Pancreas (tissue), 10 donors: Measurements from ENCODE around the gene SCN1A. TPM values are rescaled to one million over a fixed set of nuclear protein-coding genes. Genes with fewer than 3 reads are reported as not detected.

Source experiments
- ATAC-seq, 4 donors: fragments of 200-7000 bp; cut with Tn5 transposase; one replicate each; pipeline versions ENCODE4 v1.8.0 to v1.9.1; 2020; ENCODE audit warnings: mild to moderate bottlenecking in 4 of 4, moderate library complexity in 4 of 4
- DNase-seq, 6 donors: peaks; one replicate each; pipeline ENCODE4 v3.0.0-alpha.2; 2020
- FAIRE-seq: peaks from 2 replicates; lab custom pipeline; 2012; peaks lifted over from hg19 to GRCh38; lab: Jason Lieb, UNC
- H3K27ac ChIP-seq, 4 donors: fragments of 200-600 bp; sonication (generic); 1 replicate in 3 of 4; 2 replicates in 1 of 4; pipeline versions ENCODE4 v1.5.0 to v1.8.0; 2020
- H3K27me3 ChIP-seq, 4 donors: fragments of 200-600 bp; one replicate each; pipeline ENCODE4 v1.8.0; 2021
- H3K36me3 ChIP-seq, 3 donors: fragments of 200-600 bp; sonication (generic) in 1 of 3; one replicate each; pipeline versions ENCODE4 v1.5.0 to v1.8.0; 2020 to 2021
- H3K4me1 ChIP-seq, 3 donors: fragments of 200-600 bp; one replicate each; pipeline ENCODE4 v1.8.0; 2021
- H3K4me3 ChIP-seq, 4 donors: fragments of 200-600 bp; sonication (generic) in 2 of 4; one replicate each; pipeline versions ENCODE4 v1.5.0 to v1.8.0; 2020 to 2021
- H3K9me3 ChIP-seq, 4 donors: fragments of 200-600 bp; one replicate each; pipeline ENCODE4 v1.8.0; 2021
- CTCF ChIP-seq, 4 donors: fragments of 200-600 bp; sonication (generic) in 3 of 4; IDR thresholded peaks; one replicate each; pipeline versions ENCODE4 v1.5.0 to v1.8.0; 2021; ENCODE audit warnings: antibody characterized with exemption in 4 of 4
- WGBS, 2 donors: extraction: QIAGEN DNeasy Blood & Tissue Kit; methylation state at CpG; one replicate each; pipeline ENCODE4 v1.1.7; 2013; 5-methylcytosine and 5-hydroxymethylcytosine counted together
- intact Hi-C, 3 donors: fragments of 100-400 bp; cut with DNase I; formaldehyde crosslinking; loops; one replicate each; pipeline versions ENCODE4 v1.11.1 to v1.14.2; 2022
- polyA plus RNA-seq, 2 donors: library from polyadenylated mRNA; stranded (reverse); fragments of 200-250 nt; gene quantifications; one replicate each; pipeline ENCODE4 v1.2.3, GENCODE V29; 2013
- total RNA-seq, 6 donors: library from RNA; stranded (reverse); fragmentation: NEBNext Ultra II Directional in 4 of 6; extraction: Animal tissue kit (Norgen Biotek cat#: 25700) in 4 of 6; gene quantifications; one replicate each; pipeline versions ENCODE4 v1.2.1 to v1.2.4, GENCODE V29; 2021 to 2023
- donor health status: healthy with polysubstance abuse.
- donor health status: DM: no; HTN: no; CAD: no; lungs with moderate emphysema.
- donor health status: DM: no; HTN: no; CAD: no.
- donor health status: control.
- donor health status: control.
- donor health status: Bipolar disorder and iron deficiency.
- donor health status: DM: yes; HTN: yes; CAD: no.
- donor health status: DM: no; HTN: no; CAD: no.
- donor health status: DM: no; HTN: no; CAD: no.
- donor health status: DM: yes; HTN: yes; CAD: no.

Gene SCN1A
- under 1 TPM in 4 of 6 donors, not detected in 2; 0.03 to 0.43 (median 0.04) TPM for total RNA-seq
- under 1 TPM; 0.04 to 0.07 TPM for polyA plus RNA-seq

- DNase-seq (peak in 1 of 6 donors; percentile 15), ATAC-seq (peak; percentile 48 to 83 (median 70)), FAIRE-seq (no peak)
- WGBS, 2 donors = 22 to 24% methylated on average over 7 of the region's 7 CpGs
- Histone ChIP-seq H3K27me3 (no peaks in the 10 kb centered on the region), H3K36me3 (no peaks in the 10 kb centered on the region), H3K4me1 (no peaks in the 10 kb centered on the region), H3K27ac (no peak within 1 kb of the TSS), H3K9me3 (no peaks in the 10 kb centered on the region), H3K4me3 (no peak within 1 kb of the TSS)
- TF ChIP-seq CTCF (IDR thresholded peaks at IDR 0.05) = peak; percentile 37 to 66 (median 40)
- intact Hi-C loops = loop anchor here in 2 of 3 donors (10.0 kb wide), 2 partner anchors 63 to 173 kb away; partner anchors contain the start of gene TTC21B (in 2 of the 2)
These were observed at the start of gene SCN1A for GRCh38 chr2:166127217-166128155. Gene SCN1A (minus strand): TSS chr2:166128020. CDS start chr2:166073621, 54,399 bp downstream.

- no peak for TF ChIP-seq CTCF (IDR thresholded peaks at IDR 0.05)
- intact Hi-C loops = no loop called here
- 86 to 98% methylated on average over 2 of the region's 2 CpGs for WGBS, 2 donors
- Histone ChIP-seq H3K4me3 (no peak overlapping the region), H3K9me3 (no peaks in the 10 kb centered on the region), H3K27me3 (no peaks in the 10 kb centered on the region), H3K4me1 (no peaks in the 10 kb centered on the region), H3K27ac (no peak overlapping the region), H3K36me3 (no peaks in the 10 kb centered on the region)
- DNase-seq (no peak), ATAC-seq (no peak), FAIRE-seq (no peak)
These were observed 45.4 kb upstream of the SCN1A start for GRCh38 chr2:166173263-166173662.

- no peak for DNase-seq
- H3K4me1 ChIP-seq = no peaks in the 10 kb centered on the region
- no peak overlapping the region for H3K4me3 ChIP-seq
- FAIRE-seq = no peak
- H3K9me3 ChIP-seq = no peaks in the 10 kb centered on the region
- H3K27ac ChIP-seq = no peak overlapping the region
- no peak for TF ChIP-seq CTCF (IDR thresholded peaks at IDR 0.05)
- WGBS, 2 donors = 54 to 60% methylated on average over 3 of the region's 3 CpGs
- no peak for ATAC-seq
- H3K27me3 ChIP-seq = no peaks in the 10 kb centered on the region
- H3K36me3 ChIP-seq = no peaks in the 10 kb centered on the region
- intact Hi-C loops = no loop called here
These were observed 43.4 kb upstream of the SCN1A start for GRCh38 chr2:166171216-166171615.

GRCh38 chr2:166170356-166170755, 42.5 kb upstream of the SCN1A start:
- FAIRE-seq = no peak
- no peak overlapping the region for H3K4me3 ChIP-seq

More at GRCh38 chr2:166170356-166170755, 42.5 kb upstream of the SCN1A start:
- DNase-seq = no peak
- no peak for ATAC-seq
- intact Hi-C loops = no loop called here
- Histone ChIP-seq H3K9me3 (no peaks in the 10 kb centered on the region), H3K27me3 (no peaks in the 10 kb centered on the region), H3K36me3 (no peaks in the 10 kb centered on the region), H3K27ac (no peak overlapping the region), H3K4me1 (no peaks in the 10 kb centered on the region)
- 78 to 82% methylated on average over 2 of the region's 2 CpGs for WGBS, 2 donors
- TF ChIP-seq CTCF (IDR thresholded peaks at IDR 0.05) = no peak
